GM19035 (cell line): ENCODE results near the gene B4GAT1.
"Not testable (repeated sequence)": the region's sequence is repeated elsewhere in the genome, so short reads cannot be mapped to it uniquely, and the experiment has no call there.

Experiments
- ATAC-seq: cut with Tn5 transposase; IDR thresholded peaks from one replicate; pipeline ENCODE4 v1.9.1; 2021; ENCODE audit not compliant: unreplicated experiment

Gene B4GAT1

DNA sequence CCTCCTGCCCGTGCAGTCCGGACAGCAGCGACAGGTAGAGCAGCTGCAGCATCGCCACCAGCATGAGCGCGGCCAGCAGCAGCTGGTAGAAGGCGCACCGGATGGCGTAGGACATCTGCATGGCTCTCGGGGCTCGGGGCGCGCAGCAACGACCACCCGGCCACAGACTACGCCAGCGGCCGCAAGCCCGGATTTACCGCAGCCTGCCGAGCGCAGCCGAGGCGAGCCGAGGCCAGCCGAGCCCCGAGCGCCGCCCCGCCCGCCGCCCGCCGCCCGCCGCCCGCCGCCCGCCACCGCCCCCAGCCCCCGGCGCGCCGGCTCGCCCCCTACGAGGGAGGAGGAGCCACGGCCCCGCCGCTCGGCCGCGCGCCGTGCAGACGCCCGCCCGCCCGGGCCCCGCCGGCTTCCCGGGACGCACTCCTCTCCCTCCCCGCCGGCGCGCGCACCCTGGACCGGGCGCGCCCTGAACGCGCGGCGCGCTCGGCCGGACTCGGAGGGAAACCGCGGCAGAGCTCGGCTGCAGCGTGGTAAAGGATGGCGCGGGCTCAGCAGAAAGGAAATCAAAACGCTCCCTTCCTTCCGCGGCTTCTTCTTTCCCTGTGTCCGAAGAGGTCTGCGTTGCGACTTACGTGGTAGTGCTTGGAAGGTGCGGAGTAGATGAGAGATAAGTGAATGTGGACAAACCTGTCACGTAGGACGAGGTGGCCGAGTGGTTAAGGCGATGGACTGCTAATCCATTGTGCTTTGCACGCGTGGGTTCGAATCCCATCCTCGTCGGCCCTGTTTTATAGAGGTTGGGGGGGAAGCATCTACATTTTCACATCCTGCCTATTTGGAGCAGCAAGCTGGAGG lies at the start of gene B4GAT1:
TSS of gene B4GAT1 (minus strand) at position 205 of the 852 bp plus-strand sequence. CDS start at position 121, 84 bp downstream.
- ATAC-seq = peak; percentile 45

DNA sequence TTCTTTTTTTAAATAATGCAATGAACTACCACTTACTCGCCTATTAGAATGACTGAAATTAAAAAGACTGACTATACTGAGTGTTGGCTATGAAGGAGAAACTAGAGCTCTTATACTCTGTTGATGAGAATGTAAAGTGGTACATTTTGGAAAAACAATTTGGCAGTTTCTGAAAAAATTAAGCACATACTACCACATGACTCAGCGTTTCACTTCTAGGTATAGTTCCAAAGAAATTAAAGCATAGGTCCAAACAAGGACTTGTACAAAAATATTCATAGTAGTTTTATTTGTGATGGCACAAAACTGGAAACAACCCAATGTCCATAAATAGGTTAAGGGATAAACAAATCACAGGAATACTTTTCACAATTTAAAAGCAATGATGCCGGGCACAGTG lies 46.5 kb upstream of the B4GAT1 start:
- ATAC-seq = no peak

DNA sequence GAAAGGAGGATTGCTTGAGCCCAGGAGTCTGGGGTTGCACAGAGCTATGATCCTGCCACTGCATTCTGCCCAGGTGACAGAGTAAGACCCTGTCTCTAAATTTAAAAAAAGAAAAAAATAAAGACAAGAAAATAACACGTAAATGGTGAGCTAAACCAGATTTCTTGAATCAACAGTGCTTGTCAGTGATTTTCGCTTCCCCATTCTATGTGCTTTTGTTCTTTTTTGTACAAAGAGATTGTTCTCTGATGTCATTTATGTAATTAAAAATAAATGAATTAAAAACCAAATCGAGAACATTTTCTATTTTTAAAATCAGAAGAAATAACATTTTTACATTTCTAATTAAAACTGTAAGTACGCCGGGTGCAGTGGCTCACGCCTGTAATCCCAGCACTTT lies 43.9 kb upstream of the B4GAT1 start:
- no peak for ATAC-seq

DNA sequence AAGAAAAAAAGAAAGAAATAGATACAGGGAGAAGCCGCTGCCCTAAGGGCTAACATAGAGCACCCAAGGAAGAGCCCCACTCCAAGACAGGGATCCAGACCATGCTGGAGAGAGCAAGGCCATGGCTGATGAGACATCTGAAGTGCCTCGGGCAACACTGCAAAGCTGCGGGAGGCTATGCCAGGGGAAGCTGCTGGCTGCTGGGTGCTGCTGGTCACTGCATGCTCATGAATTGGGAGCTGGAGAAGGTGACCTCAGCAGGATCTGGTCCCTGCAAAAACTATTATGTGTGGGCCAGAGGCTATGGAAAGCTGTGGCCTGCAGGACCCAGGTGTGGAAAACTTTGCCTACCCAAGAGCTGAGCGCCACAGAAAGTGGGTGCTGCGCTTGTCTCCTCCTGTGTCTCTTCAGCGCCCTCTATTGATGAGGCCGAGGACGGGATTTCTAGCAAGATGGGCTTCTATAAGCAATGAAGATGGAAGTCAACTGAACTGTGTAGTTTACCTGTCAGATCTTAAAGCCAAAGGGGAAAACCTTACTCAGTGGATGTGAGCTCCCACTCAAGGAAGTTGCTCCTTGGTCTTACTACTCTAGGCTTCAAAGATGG lies 41.5 kb upstream of the B4GAT1 start:
- no peak for ATAC-seq

DNA sequence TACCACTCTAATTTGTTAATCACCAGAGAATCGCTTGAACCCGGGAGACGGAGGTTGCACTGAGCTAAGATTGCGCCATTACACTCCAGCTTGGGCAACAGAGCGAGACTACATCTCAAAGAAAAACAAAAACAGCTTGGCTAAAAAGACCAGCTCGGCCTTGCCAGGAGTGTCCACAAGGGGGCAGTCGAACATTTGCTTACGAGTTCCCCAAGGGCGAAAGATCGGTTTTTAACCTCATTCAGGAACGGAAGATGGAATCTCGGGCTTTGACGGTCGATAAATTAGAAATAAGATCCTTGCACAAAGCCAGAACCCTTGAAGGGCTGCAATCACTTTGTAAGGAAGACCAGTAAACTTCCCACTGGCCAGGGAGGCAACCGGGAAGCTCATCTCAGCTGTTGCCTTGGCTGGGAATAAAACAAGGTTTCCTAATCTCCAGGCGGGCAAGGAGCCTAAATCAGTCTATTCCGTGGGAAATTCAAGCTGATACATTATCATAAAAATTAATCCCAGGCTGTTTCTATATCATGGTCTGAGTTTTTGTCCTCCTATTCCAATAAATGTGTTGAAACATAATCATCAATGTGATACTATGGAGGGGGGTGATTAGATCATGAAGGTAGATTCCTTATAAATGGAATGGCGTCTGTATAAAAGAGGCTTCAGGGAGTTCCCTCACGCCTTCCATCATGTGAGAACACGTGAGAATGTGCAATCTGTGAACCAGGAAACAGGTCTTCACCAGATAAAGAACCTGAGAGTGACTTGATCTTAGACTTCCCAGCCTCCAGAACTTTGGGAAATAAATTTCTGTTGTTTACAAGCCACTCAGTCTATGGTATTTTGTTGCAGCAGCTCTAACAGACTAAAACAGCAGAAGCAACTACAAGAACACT lies 39.0 kb upstream of the B4GAT1 start:
- ATAC-seq = no peak

DNA sequence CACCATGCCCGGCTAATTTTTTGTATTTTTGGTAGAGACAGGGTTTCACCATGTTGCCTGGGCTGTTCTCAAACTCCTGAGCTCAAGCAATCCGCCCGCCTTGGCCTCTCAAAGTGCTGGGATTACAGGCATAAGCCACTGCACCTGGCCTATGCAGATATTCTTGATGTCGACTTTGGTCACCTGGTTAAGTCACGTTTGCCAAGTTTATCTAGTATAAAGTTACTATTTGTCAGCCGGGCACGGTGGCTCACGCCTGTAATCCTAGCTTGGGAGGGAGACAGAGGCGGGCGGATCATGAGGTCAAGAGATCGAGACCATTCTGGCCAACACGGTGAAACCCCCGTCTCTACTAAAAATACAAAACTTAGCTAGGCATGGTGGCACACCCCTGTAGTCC lies 36.9 kb upstream of the B4GAT1 start:
- not testable (repeated sequence) for ATAC-seq

DNA sequence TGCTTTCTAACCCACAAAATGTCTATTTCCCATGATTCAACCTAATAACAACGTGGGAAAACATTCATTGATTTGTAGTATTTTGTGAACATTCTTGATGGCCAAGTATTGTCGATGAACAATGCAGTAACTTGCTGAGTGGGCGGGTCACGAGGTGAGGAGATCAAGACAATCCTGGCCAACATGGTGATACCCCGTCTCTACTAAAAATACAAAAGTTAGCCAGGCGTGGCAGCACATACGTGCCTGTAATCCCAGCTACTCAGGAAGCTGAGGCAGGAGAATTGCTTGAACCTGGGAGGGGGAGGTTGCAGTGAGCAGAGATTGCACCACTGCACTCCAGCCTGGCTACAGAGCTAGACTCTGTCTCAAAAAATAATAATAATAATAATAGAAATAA lies 32.8 kb upstream of the B4GAT1 start:
- ATAC-seq = not testable (repeated sequence)

DNA sequence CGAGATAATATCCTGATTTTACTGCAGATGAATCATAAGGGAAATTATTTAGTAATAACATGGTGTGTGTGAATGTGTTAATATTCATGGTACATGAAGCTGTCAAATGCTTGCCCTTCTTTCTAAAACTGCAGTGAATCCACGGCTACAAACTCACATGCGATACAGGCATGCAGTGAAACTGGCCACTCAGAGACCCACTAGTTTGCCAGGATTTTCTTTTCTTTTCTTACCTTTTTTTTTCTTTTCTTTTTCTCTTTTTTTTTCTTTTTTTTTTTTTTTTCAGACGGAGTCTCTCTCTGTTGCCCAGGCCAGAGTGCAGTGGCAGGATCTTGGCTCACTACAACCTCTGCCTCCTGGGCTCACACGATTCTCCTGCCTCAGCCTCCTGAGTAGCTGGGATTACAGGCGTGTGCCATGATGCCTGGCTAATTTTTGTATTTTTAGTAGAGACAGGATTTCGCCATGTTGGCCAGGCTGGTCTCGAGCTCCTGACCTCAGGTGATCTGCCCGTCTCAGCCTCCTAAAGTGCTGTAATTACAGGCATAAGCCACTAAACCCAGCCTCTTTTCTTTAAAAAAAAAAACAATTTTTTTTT lies 26.4 kb upstream of the B4GAT1 start:
- ATAC-seq = not testable (repeated sequence)

DNA sequence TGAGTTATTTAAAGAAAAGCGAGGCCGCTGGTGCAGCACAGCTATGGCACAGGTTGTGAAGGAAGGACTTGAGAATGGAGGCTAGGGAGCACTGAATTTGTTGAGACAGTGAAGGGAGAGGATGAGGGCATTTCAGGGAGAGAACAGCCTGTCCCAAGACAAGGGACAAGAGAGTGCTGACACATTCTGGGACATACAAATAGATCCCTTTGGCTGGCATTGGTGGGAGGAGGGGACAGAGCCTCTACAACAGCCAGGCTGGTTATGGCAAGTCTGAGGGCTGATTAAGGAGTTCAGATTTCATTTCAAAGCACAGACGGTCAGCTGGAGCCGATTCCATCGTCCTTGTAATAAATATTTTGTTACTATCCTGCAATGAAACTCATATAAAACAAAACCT lies 25.8 kb upstream of the B4GAT1 start:
- ATAC-seq = no peak

DNA sequence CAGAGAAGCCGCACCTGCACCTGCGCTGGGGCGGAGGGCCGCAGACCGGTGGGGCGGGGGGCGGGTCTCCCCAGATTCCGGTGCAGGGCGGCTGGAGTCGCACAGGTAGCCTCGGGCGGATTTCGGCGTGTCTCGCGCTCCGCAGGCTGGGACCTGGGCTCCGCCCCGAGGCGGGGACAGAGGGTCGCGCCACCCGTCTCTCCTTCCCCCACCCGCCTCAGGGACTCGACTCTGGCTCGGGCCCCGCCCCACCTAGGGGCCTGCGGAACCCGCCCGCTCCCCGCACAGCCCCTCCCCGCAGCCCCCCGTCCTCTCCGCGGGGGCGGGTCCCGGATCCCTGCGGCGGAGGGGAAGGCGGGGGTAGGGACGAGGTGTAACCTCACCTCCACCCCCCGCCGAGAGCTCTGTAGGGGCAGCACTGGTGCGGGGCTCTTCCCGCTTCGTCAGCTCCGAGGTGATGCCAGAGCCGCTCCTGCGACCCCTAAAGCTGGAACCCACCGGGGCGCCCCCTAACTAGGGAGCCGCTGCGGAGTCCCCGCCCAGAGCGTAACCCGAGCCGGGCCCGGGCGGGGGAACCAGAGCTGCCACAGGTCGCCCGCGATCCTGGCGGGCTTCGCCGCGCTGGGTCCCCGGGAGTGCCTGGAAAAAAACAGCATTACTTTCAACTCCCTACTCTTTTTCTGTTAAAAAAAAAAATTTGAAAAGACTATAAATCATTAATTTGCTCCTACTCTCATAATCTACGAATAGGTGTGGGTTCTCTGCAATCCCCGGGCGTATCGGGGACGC lies 24.4 kb upstream of the B4GAT1 start, which contains the start of gene SLC29A2:
TSS of gene SLC29A2 (minus strand) at position 134 of the 789 bp plus-strand sequence. CDS start 169 bp downstream, outside the sequence.
- ATAC-seq = peak; percentile 57

DNA sequence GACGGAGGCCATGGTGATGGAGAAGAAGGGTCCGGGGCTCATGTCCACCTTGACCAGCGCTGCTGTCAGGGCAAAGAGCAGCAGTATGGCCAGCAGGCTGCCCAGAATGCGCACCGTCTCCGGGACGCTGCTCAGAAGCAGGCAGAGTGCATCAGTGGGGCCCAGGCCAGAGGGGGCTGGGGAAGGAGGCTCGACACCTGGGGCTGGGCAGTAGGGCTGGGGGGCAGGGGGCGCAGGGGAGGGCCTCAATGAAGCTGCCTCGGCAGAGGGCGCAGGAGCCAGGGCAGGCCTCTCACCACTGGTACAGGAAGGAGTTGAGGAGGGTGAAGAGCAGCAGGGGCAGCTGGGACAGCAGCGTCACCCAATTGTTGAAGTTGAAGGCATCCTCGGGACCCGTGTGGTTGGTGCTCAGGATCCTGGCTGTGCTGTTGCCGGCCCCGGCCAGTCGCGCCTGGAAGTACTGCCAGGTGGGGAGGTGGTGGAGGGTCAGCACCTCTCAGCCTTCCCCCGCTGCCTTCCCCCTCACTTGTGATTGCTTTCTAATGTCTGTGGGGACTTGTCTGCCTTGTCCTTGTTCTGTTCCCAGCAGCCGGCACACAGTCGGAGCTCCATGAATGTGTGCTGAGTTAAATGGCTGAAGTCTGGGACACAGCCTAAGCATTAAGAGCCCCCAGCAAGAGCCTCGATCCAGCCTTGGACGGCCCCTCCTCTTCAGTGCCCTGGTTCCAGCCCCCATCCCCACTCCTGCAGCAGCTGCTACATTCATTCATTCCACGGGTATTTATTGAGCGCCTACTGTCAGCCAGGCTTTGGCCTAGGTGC lies 21.9 kb upstream of the B4GAT1 start:
- ATAC-seq = no peak

DNA sequence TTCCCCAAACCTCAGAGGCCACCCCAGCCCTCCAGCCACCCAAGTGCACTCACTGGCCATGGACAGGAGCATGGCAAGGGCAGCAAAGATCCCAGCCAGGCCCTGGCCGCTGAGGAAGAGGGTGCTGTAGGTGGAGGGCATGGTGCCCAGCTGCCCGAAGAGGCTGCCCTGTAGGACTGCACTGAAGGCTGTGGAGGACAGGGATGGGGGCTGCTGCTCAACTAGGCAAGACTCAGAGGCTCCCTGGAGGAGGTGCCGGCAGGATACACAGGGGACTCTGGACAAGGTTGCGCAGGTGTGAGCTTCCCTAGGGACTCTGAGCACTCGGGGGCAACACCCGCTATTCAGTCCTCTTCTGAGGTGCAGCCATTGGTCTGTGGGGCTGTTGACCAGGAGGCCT lies 21.1 kb upstream of the B4GAT1 start:
- ATAC-seq = no peak

DNA sequence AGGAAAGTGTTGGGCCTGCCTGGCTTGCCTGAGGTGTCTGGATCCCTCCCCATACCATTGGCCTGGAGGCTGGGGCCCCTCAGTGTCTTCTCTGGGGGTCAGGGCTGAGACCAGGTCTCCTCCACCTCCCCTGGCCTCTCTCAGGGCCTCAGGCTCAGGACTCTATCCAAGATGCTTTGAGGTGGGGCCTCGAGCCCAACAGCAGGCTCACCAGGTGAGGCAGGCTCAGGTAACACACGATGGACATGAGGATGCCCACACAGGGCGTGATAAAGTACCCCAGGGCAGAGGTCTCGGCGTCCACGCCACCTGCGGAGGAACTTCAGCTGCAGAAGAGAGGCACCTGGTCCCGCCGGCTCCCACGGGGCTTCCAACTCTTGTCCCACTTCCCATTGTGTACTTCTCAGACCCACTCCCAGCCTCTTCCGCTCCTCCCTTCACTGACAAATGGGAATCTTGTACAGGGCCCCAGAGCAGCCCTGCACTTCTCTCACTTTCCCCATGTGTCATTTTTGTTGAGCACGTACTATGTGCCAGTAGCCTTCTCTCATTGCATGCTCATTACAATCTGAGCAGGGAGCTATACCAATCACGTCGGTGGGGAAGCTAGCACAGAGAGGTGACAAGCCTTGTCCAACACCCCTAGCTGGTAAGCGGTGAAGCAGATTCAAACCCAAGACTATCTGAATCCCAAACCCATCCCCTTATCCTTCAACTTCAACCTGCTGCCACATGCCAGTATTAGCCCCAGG lies 20.3 kb upstream of the B4GAT1 start:
- ATAC-seq = no peak

DNA sequence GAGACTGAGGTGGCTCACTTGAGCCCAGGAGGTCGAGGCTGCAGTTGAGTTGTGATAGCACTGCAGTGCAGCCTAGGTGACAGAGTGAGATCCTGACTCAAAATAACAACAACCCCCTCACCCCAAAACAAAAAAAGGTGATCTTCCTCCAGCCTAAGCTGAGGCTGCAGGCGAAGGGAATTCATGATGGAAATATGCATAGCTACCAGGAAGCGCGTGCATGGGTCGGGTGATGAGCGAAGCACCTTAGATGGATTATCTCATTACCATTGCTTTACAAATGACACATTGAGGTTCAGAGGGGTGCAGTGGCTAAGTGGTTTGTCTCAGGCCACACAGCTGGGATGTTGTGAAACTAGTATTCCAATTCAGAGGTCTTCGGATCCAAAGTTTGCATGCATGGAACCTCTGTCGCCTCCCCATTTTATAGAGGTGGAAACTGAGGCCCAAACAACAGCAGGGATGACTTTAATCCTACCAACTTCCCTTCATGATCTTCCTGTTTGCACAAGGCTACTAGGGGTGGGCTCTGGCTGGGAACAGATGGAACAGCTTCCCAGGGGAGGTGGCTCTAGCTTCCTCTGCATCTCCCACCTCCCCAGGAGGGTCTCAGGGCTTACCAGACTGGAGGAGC lies 19.5 kb upstream of the B4GAT1 start:
- no peak for ATAC-seq

DNA sequence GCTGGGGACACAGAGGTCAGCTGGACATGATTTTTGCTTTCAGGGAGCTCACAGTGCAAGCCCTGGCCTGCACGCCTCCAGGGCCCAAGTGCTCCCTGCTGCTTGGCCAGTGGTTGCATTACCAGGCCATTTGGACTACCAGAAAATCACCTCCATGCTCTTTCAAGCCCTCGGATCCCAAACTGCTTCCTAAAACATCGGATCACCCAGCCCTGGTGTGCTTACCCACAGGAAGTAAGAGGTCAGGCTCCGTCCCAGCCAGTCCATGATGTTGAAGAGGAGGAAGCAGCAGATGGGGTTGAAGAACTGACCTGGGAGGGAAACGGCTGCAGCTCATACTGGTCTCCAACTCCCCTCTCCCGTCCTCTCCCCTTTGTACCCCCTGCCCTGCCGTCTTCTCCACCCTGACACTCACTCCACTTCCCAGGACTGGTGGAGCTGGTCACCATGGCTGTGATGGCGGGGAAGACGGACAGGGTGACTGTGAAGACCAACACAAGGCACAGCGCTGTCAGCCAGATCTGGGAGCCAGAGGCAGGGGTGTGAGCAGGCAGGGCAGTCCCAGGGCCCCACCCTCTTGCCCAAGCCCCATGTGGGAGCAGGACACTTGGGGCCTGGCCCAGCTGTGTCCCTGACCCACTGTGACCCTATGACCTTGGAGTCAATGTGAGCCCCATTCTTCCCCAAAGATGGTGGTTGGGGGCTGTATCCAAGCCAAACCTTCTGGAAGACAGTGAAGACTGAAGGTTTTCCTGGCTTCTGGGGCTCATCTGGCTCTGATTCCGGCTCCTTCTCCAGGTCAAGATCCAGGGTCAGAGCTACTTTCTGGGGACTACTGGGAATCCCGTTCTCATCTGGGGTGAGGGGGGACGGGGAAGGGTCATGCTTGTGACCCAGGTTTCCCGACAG lies 18.5 kb upstream of the B4GAT1 start:
- no peak for ATAC-seq

DNA sequence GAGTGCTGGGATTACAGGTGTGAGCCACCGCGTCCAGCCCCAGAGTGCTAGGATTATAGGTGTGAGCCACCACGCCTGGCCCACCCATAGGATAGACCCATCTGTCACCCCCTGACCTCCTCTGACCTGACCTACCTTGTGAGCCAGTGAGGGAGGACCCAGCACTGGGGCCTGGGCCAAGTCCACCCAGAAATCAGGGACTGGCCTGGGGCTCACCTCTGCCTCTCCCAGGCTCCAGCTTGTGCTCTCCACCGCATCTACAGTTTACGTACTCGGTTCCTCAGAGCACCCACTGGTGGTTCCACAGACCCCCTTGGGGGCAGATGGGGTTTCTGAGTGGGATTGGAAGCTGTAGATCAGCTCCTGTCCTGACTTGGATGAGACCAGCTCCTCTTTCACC lies 17.7 kb upstream of the B4GAT1 start:
- no peak for ATAC-seq
